ENCODE results near the gene GRIN2C.

GRCh38 chr17:74816905-74817620, 42.6 kb downstream of the GRIN2C start:
- TF ChIP-seq GTF2F1 (IDR thresholded peaks at IDR 0.05; ENCODE audit: low read depth, low read length), result no peak
- TF ChIP-seq CHD2 (IDR thresholded peaks at IDR 0.05; ENCODE audit: low read depth, low read length), result no peak
- TF ChIP-seq HDAC2 (IDR thresholded peaks at IDR 0.05), result no peak
- no peak for TF ChIP-seq SMAD3 (CRISPR knock-in tag; conservative IDR thresholded peaks at IDR 0.05)
- TF ChIP-seq MAX (CRISPR knock-in tag; IDR thresholded peaks at IDR 0.05), result no peak
- TF ChIP-seq POLR2A (conservative IDR thresholded peaks at IDR 0.05), result no peak
- TF ChIP-seq CEBPB (tag; IDR thresholded peaks at IDR 0.05), result no peak
- TF ChIP-seq ESRRB (CRISPR knock-in tag; IDR thresholded peaks at IDR 0.05; ENCODE audit: borderline replicate concordance), result no peak
- TF ChIP-seq ZNF511 (CRISPR knock-in tag; IDR thresholded peaks at IDR 0.05), result no peak
- TF ChIP-seq ATF7 (IDR thresholded peaks at IDR 0.05), result no peak
- TF ChIP-seq ERF (CRISPR knock-in tag; IDR thresholded peaks at IDR 0.05), result no peak
- no peak for TF ChIP-seq CBX1 (IDR thresholded peaks at IDR 0.05; ENCODE audit: low read depth)
- no peak for TF ChIP-seq YY1 (IDR thresholded peaks at IDR 0.05; ENCODE audit: borderline replicate concordance in 1 of 3, control insufficient read depth in 1 of 3, extremely low read depth in 1 of 3, insufficient read depth in 3 of 3, insufficient read length in 1 of 3, insufficient replicate concordance in 2 of 3, low read depth in 1 of 3, low read length in 2 of 3)
- TF ChIP-seq HCFC1 (IDR thresholded peaks at IDR 0.05; ENCODE audit: low read depth, low read length), result no peak

Data from K562 (cell line).